KMS-11 (cell line): ENCODE data around the gene GAMT.

Experiments used
- H2AFZ ChIP-seq: fragments of 200-600 bp; sonication (generic); 2 replicates; pipeline ENCODE4 v1.6.1; 2016; ENCODE audit warnings: antibody characterized with exemption, mixed run types, low read depth
- H3K27ac ChIP-seq: fragments of 200-600 bp; sonication (generic); 2 replicates; pipeline ENCODE4 v1.6.1; 2016; ENCODE audit warnings: mild to moderate bottlenecking, mixed run types
- H3K27me3 ChIP-seq: fragments of 200-600 bp; sonication (generic); 2 replicates; pipeline ENCODE4 v1.6.1; 2017; ENCODE audit warnings: mild to moderate bottlenecking, low read depth, mixed run types, moderate library complexity; ENCODE audit not compliant: insufficient read depth
- H3K36me3 ChIP-seq: fragments of 200-600 bp; sonication (generic); 2 replicates; pipeline ENCODE4 v1.6.1; 2017; ENCODE audit warnings: mild to moderate bottlenecking, mixed run types; ENCODE audit not compliant: insufficient read depth
- H3K4me1 ChIP-seq: fragments of 200-600 bp; sonication (generic); 2 replicates; pipeline ENCODE4 v1.6.1; 2016; ENCODE audit warnings: mild to moderate bottlenecking, low read depth, mixed run types; ENCODE audit not compliant: poor library complexity, severe bottlenecking
- H3K4me2 ChIP-seq: fragments of 200-600 bp; sonication (generic); 2 replicates; pipeline ENCODE4 v1.7.0; 2016; ENCODE audit warnings: mild to moderate bottlenecking, mixed run types
- H3K4me3 ChIP-seq: fragments of 200-600 bp; sonication (generic); IDR thresholded peaks from 2 replicates; pipeline ENCODE4 v1.6.1; 2017; ENCODE audit warnings: low read depth, low read length, mixed read lengths; ENCODE audit not compliant: insufficient read depth
- H3K79me2 ChIP-seq: fragments of 200-600 bp; sonication (generic); 2 replicates; pipeline ENCODE4 v1.6.1; 2016; ENCODE audit warnings: low read depth, mixed run types; ENCODE audit not compliant: insufficient read depth
- H3K9ac ChIP-seq: fragments of 200-600 bp; sonication (generic); 2 replicates; pipeline ENCODE4 v1.6.1; 2016; ENCODE audit warnings: mild to moderate bottlenecking, mixed run types
- H4K20me1 ChIP-seq: fragments of 200-600 bp; sonication (generic); 2 replicates; pipeline ENCODE4 v1.6.1; 2016; ENCODE audit warnings: mild to moderate bottlenecking, mixed run types; ENCODE audit not compliant: insufficient read depth
- TF ChIP-seq, protein P1 (sequence below): fragments of 200-600 bp; sonication (generic); conservative IDR thresholded peaks from 2 replicates; pipeline ENCODE4 v1.6.1; 2017; ENCODE audit warnings: low read depth, mild to moderate bottlenecking, antibody characterized with exemption, low read length, moderate library complexity, mixed read lengths

GAMT gene

DNA sequence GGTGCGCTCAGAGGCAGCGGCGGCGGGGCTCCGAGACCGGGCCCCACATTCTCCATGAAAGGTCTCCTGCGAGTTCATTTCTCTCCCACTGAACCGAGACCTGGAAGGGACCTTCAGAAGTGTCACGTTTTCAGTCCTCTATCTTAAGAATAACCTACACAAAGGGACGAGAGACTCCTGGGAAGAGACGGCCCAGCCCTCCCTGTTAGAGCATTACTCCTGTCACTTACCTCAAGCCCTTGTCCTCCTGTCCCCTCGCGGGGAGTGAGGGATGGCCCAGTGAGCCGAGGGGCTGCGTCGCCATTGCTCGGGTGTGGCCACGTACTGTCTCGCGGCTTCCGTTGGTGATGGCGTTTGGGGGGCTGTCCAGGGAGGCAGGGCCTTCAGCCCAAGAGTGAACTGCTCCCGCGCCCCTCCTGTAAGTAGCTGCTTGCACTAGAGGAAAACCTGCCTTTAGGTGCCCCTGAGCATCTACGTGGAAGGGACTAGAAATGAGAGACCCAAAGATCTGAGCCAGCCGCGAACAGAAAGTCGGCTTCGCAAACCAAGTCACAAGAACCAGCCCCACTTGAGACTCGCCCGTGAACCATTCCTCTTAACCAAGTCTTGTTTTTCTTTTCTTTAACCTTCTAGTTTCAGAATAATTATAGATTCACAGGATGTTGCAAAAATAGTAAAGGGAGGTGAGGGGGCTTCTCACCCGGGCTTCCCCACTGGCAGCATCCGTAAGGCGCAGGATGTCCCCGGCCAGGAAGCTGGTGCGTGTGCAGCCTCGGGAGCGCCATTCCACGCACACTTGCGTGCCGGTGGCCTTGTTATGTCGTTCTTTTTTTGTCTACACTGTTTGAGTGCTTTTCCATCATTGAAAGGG, 38.7 kb downstream of the GAMT start:
- Histone ChIP-seq H3K79me2 (no peaks in the 10 kb centered on the region), H3K4me1 (no peaks in the 10 kb centered on the region), H3K4me3 (no peak overlapping the region), H3K27me3 (no peaks in the 10 kb centered on the region), H3K4me2 (no peak overlapping the region), H3K36me3 (no peaks in the 10 kb centered on the region), H2AFZ (no peak overlapping the region), H3K27ac (no peak overlapping the region), H4K20me1 (no peaks in the 10 kb centered on the region), H3K9ac (no peak overlapping the region)
- TF ChIP-seq, protein P1, sequence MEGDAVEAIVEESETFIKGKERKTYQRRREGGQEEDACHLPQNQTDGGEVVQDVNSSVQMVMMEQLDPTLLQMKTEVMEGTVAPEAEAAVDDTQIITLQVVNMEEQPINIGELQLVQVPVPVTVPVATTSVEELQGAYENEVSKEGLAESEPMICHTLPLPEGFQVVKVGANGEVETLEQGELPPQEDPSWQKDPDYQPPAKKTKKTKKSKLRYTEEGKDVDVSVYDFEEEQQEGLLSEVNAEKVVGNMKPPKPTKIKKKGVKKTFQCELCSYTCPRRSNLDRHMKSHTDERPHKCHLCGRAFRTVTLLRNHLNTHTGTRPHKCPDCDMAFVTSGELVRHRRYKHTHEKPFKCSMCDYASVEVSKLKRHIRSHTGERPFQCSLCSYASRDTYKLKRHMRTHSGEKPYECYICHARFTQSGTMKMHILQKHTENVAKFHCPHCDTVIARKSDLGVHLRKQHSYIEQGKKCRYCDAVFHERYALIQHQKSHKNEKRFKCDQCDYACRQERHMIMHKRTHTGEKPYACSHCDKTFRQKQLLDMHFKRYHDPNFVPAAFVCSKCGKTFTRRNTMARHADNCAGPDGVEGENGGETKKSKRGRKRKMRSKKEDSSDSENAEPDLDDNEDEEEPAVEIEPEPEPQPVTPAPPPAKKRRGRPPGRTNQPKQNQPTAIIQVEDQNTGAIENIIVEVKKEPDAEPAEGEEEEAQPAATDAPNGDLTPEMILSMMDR: no peak

DNA sequence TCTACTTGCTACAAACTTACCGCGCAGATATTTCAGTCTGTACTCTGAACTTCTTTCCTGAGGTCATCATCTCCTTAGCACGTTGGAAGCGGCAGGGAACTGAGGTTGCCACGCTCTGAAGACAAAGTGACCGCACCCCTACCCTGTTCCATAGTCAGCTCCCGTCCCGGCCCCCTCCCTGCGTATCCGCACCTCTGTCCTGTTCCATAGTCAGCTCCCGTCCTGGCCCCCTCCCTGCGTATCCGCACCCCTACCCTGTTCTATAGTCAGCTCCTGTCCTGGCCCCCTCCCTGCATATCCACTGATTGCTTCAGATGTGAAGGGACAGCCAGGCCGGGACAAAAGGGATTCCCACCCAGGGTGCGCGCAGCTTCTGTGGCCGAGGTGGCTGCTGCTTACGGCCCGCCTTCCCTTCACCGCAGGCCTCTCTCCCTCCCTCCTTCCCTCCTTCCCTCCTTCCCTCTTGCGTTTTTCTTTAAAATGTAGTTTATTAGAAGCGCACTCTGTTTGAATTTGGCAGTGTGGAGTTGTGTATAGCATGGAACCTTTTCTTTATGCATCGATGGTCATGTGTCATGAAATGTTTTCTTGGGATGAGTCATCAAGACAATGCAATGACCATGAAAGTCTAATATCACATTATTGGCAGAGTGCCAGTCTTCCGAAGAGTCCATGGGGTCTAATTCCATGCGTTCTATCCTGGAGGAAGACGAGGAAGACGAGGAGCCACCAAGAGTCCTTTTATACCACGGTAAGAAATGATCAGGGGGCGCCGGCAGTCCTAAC, 39.5 kb downstream of the GAMT start:
- no peak overlapping the region for H2AFZ ChIP-seq
- H3K27me3 ChIP-seq: no peaks in the 10 kb centered on the region
- no peak overlapping the region for H3K4me3 ChIP-seq
- TF ChIP-seq, protein P1: no peak
- no peak overlapping the region for H3K4me2 ChIP-seq
- no peaks in the 10 kb centered on the region for H3K79me2 ChIP-seq
- H3K4me1 ChIP-seq: no peaks in the 10 kb centered on the region
- H3K27ac ChIP-seq: no peak overlapping the region
- H3K36me3 ChIP-seq: no peaks in the 10 kb centered on the region
- no peaks in the 10 kb centered on the region for H4K20me1 ChIP-seq
- H3K9ac ChIP-seq: no peak overlapping the region

DNA sequence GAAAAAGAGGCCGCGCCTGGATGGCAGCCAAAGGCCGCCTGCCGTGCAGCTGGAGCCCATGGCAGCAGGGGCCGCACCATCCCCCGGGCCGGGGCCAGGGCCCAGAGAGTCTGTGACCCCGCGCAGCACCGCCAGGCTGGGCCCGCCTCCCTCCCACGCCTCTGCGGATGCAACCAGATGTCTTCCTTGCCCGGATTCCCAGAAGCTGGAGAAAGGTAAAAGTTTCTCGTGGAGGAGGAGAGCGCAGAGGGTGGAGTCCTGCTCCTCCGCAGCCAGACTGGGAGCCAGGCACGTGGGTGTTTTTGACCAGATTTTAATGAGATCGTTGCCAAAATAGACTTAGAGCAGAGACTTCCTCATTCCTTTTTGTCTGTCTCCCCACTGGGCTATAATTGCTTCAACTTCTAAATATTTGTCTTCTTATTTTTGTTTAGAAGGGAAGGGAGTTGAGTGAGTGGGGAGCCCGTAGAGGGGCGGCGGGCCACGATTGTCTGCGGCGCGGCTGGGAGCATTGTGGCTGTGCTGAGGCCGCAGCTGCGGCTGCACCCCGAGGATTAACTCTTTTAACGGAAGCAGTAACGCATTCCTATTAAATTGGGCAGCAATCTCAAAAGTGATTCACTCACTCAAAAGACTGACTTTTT, 40.4 kb downstream of the GAMT start:
- H3K9ac ChIP-seq: no peak overlapping the region
- no peak overlapping the region for H2AFZ ChIP-seq
- no peaks in the 10 kb centered on the region for H3K36me3 ChIP-seq
- peaks cover 3% of the 10 kb centered on the region; the same call in 1 of the 2 replicates for H3K79me2 ChIP-seq
- H3K4me2 ChIP-seq: no peak overlapping the region
- H3K4me3 ChIP-seq: no peak overlapping the region
- H3K27me3 ChIP-seq: no peaks in the 10 kb centered on the region
- TF ChIP-seq, protein P1: no peak
- H4K20me1 ChIP-seq: no peaks in the 10 kb centered on the region
- H3K27ac ChIP-seq: no peak overlapping the region
- H3K4me1 ChIP-seq: peaks cover under 1% of the 10 kb centered on the region

DNA sequence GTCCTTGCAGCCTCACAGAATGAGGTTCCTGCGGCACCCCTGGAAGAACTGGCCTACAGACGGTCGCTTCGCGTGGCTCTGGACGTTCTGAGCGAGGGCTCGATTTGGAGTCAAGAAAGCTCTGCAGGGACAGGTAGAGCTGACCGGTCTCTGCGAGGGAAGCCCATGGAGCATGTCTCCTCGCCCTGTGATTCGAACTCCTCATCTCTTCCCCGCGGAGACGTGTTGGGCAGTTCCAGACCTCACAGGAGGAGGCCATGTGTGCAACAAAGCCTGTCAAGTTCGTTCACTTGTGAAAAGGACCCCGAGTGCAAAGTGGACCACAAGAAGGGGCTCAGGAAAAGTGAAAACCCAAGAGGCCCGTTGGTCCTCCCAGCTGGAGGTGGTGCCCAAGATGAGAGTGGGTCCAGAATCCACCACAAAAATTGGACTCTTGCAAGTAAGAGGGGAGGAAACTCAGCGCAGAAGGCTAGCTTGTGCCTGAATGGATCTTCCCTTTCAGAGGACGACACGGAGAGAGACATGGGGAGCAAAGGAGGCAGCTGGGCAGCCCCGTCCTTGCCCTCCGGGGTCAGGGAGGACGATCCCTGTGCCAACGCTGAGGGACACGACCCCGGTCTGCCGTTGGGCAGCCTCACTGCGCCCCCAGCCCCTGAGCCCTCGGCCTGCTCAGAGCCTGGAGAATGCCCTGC, 41.1 kb downstream of the GAMT start:
- no peak overlapping the region for H3K9ac ChIP-seq
- H3K4me3 ChIP-seq: no peak overlapping the region
- H2AFZ ChIP-seq: no peak overlapping the region
- H3K4me2 ChIP-seq: no peak overlapping the region
- TF ChIP-seq, protein P1: no peak
- H3K27ac ChIP-seq: no peak overlapping the region
- peaks cover 5% of the 10 kb centered on the region; the same call in 1 of the 2 replicates for H3K79me2 ChIP-seq
- no peaks in the 10 kb centered on the region for H3K36me3 ChIP-seq
- H3K27me3 ChIP-seq: no peaks in the 10 kb centered on the region
- no peaks in the 10 kb centered on the region for H4K20me1 ChIP-seq
- H3K4me1 ChIP-seq: peaks cover 4% of the 10 kb centered on the region
